ENCODE data around the gene TNFSF10.
A peak's percentile ranks its signal among the peaks of the same experiment; 100 is the strongest.

TNFSF10 gene

GRCh38 chr3:172516318-172517214, 6.7 kb downstream of the TNFSF10 start:
- no peak for DNase-seq

GRCh38 chr3:172515130-172515918, 7.9 kb downstream of the TNFSF10 start:
- no peak for DNase-seq

GRCh38 chr3:172514678-172515077, 8.6 kb downstream of the TNFSF10 start:
- DNase-seq = no peak

GRCh38 chr3:172513488-172513887, 9.7 kb downstream of the TNFSF10 start:
- DNase-seq = no peak

- DNase-seq = peak; percentile 90
These were observed 11.2 kb downstream of the TNFSF10 start for GRCh38 chr3:172511783-172512762.

- no peak for DNase-seq
These were observed 17.1 kb downstream of the TNFSF10 start for GRCh38 chr3:172506094-172506493.

GRCh38 chr3:172501540-172501939, 21.7 kb downstream of the TNFSF10 start:
- no peak for DNase-seq

GRCh38 chr3:172490198-172490669, 33.0 kb downstream of the TNFSF10 start:
- DNase-seq = peak; percentile 33

- DNase-seq = no peak
These were observed 45.1 kb downstream of the TNFSF10 start for GRCh38 chr3:172478116-172478515.

- DNase-seq = peak; percentile 26
These were observed 46.9 kb downstream of the TNFSF10 start for GRCh38 chr3:172476347-172476746.

GRCh38 chr3:172475703-172476102, 47.5 kb downstream of the TNFSF10 start:
- DNase-seq = no peak

GRCh38 chr3:172471903-172472302, 51.3 kb downstream of the TNFSF10 start:
- DNase-seq = no peak

- DNase-seq = no peak
These were observed 52.6 kb downstream of the TNFSF10 start for GRCh38 chr3:172470588-172470987.

- no peak for DNase-seq
These were observed 55.9 kb downstream of the TNFSF10 start for GRCh38 chr3:172467170-172467824.

- DNase-seq = no peak
These were observed 56.6 kb downstream of the TNFSF10 start for GRCh38 chr3:172466553-172467130.

- DNase-seq = no peak
These were observed 57.9 kb downstream of the TNFSF10 start for GRCh38 chr3:172465281-172465680.

GRCh38 chr3:172464306-172464705, 58.9 kb downstream of the TNFSF10 start:
- DNase-seq = no peak

- no peak for DNase-seq
These were observed 61.6 kb downstream of the TNFSF10 start for GRCh38 chr3:172461530-172462138.

GRCh38 chr3:172456404-172456803, 66.8 kb downstream of the TNFSF10 start:
- DNase-seq = no peak
